ENCODE data around the gene PPM1B.
"Not testable (repeated sequence)": the region's sequence is repeated elsewhere in the genome, so short reads cannot be mapped to it uniquely, and the experiment has no call there.

The PPM1B gene

GRCh38 chr2:44255704-44256103 is 87.0 kb downstream of the PPM1B start:
- not testable (repeated sequence) for DNase-seq (ENCODE audit: low spot score)

- not testable (repeated sequence) for DNase-seq (ENCODE audit: low spot score)
These were observed 89.1 kb downstream of the PPM1B start for GRCh38 chr2:44257802-44258201.

- no peak for DNase-seq (ENCODE audit: low spot score)
These were observed 98.7 kb downstream of the PPM1B start for GRCh38 chr2:44267269-44267795.

GRCh38 chr2:44267796-44268648 is 99.3 kb downstream of the PPM1B start:
- no peak for DNase-seq (ENCODE audit: low spot score)

GRCh38 chr2:44269831-44270230 is 101.2 kb downstream of the PPM1B start:
- DNase-seq (ENCODE audit: low spot score) = no peak

DNA sequence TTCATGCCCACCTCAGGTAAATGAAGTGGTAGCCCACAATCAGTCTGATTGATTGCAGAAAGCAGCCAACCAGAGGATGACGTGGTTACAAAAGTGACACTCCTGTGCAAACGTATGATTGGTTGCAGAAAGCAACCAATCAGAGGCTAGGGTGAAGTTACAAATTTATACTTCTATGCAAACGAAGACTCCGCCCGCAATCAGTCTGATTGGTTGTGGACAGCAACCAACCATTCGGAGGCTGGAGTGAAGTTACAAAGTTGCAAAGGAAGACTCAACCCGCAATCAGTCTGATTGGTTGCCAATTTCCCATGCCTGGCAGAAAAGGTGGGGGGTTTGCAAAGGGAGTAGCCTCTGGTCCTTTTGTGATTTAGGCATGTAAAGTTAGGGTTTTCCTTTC is 102.6 kb downstream of the PPM1B start:
- no peak for DNase-seq (ENCODE audit: low spot score)

DNA sequence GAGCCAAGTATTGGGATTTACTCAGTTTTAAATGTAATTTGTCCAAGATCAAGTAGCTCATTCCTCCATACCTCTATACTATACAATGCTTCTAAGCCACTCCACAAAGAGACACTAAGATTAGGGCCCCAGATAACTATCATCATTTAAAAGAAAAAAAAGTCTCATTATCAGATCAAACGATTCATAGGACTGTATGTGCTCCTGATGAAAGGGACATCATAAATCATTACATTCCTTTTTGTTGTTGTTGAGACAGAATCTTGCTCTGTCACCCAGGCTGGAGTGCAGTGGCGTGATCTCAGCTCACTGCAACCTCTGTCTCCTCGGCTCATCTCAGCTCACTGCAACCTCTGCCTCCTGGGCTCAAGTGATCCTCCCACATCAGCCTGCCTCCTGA is 104.4 kb downstream of the PPM1B start:
- no peak for DNase-seq (ENCODE audit: low spot score)

DNA sequence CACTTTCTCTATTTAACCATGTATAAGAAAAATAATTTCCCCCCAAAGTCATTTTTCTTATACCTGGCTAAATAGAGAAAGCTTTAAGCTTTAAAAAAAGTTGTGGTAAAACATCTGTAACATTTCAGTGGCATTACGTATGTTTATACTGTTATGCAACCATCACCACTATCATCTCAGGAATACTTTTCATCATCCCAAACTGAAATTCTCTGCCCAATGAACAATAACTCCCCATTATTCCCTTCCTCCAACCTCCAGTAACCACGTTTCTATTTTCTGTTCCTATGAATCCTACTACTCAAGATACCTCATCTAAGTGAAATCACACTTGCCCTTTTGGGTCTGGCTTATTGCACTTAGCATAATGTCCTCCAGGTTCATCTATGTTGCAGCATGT is 104.9 kb downstream of the PPM1B start:
- DNase-seq (ENCODE audit: low spot score) = no peak

- DNase-seq (ENCODE audit: low spot score) = no peak
These were observed 107.2 kb downstream of the PPM1B start for GRCh38 chr2:44275927-44276303.

DNA sequence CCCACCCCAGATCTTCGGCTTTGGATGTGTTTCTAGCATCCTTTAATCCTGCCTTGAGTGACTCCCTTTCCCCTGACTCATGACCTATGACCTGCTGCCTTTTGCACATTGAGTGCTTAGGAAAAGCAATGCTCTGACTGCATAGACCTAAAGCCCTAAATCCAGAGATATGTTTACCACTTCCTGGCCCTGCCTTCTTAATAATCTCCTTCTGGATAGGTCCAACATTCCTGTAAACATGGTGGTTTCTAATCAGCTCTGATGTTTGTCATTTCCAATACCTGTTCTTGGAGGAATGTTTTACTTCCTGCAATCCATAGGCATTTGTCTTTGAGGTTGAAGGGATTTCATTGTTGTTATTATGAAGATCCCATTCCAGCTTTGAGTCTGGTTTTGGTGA is 108.9 kb downstream of the PPM1B start:
- DNase-seq (ENCODE audit: low spot score) = no peak

DNA sequence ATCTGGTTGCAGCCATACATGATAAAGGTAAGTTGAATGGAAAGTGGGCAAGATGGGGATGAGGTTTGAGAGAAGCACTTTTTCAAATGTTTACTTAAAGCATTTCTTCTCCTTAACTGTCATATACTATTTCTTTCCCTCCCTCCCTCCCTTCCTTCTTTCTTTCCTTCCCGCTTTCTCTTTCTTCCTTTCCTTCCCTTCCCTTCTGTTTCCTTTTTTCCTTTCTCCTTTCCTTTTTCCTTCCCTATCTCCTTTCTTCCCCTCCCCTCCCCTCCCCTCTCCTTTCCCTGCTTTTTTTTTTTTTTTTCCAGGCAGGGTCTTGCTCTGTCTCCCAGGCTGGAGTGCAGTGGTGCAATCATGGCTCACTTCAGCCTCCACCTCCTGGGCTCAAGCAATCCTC is 112.2 kb downstream of the PPM1B start:
- DNase-seq (ENCODE audit: low spot score) = no peak
